Measurements from ENCODE around the gene PITPNM3.

DNA sequence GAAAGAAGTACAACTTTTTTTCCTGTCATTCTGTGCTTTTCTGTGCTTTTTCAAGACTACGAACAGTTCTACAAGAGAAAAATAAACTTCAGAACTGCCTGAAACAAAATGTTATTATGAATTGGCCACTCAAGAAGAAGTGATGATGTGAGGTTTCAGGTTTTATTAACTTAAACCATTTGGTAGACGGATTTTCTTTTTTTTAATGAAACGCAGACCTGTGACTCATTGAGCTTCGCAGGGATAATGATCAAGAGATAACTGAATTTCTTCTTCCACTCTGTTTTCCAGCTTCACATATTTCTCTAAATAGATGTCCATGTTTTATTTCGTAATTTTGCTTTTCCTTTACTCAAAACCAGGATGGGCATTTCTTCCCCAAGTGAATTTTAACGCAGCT lies 154.1 kb downstream of the PITPNM3 start:
- TF ChIP-seq TCF4 (CRISPR knock-in tag; IDR thresholded peaks at IDR 0.05; ENCODE audit: borderline replicate concordance): peak; percentile 32; the same call in 1 of the 2 replicates
- TF ChIP-seq ZFP3 (CRISPR knock-in tag; IDR thresholded peaks at IDR 0.05): no peak
- no peak for TF ChIP-seq GLIS3 (CRISPR knock-in tag; IDR thresholded peaks at IDR 0.05)
- TF ChIP-seq, protein P1, sequence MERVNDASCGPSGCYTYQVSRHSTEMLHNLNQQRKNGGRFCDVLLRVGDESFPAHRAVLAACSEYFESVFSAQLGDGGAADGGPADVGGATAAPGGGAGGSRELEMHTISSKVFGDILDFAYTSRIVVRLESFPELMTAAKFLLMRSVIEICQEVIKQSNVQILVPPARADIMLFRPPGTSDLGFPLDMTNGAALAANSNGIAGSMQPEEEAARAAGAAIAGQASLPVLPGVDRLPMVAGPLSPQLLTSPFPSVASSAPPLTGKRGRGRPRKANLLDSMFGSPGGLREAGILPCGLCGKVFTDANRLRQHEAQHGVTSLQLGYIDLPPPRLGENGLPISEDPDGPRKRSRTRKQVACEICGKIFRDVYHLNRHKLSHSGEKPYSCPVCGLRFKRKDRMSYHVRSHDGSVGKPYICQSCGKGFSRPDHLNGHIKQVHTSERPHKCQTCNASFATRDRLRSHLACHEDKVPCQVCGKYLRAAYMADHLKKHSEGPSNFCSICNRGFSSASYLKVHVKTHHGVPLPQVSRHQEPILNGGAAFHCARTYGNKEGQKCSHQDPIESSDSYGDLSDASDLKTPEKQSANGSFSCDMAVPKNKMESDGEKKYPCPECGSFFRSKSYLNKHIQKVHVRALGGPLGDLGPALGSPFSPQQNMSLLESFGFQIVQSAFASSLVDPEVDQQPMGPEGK (CRISPR knock-in tag; IDR thresholded peaks at IDR 0.05; ENCODE audit: borderline replicate concordance): no peak

All from SK-N-SH treated with all-trans-retinoic acid at 6 μM for 48 hours (cell line).